Stimulated activated CD8-positive, alpha-beta memory T cell treated with anti-CD3 and anti-CD28 coated beads, Interleukin-4, amount 100 ng/mL, for 24 hours (primary cell): ENCODE results near the gene ESR2.
"Not testable (repeated sequence)": the region's sequence is repeated elsewhere in the genome, so short reads cannot be mapped to it uniquely, and the experiment has no call there.

Experiments
- DNase-seq: peaks from one replicate; pipeline ENCODE4 v3.0.0-alpha.2; 2020; ENCODE audit warnings: low read depth

The ESR2 gene

DNA sequence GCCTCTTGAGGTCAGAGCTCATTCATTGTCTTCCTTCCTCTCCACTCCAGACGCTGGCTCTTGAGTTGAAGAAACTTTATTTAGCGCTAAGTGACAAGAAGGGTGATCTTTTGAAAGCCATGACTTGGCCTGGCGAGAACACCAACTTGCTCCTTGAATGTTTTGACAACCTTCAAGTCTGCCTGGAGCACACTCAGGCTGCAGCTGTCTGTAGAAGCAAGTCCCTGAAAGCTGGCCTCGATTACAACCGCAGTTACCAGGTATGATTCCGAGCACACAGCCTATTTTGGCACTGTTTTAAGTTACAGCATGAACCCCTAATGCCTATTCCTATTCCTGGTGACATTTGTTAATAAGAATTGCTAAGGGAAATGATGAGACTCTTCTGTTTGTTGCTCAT lies 167.6 kb downstream of the ESR2 start:
- no peak for DNase-seq

DNA sequence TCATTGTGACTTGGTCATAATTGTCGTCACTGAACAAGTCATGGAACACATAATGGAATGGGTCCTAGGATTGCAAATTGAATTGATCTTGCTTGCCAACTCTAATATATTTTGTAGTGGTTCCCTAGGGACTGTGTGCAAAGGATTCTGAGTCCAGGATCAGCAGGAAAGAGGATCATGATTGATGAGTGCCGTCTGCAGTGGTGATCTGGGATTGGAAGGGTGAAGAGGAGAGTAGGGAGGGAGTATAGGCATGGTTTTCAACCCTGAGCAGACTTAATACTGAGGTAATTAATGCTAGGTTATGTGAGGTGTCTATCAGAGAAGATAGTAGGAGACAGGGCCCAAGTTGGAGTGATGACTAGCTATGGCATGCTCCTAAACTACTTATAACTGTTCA lies 168.9 kb downstream of the ESR2 start:
- DNase-seq: no peak

DNA sequence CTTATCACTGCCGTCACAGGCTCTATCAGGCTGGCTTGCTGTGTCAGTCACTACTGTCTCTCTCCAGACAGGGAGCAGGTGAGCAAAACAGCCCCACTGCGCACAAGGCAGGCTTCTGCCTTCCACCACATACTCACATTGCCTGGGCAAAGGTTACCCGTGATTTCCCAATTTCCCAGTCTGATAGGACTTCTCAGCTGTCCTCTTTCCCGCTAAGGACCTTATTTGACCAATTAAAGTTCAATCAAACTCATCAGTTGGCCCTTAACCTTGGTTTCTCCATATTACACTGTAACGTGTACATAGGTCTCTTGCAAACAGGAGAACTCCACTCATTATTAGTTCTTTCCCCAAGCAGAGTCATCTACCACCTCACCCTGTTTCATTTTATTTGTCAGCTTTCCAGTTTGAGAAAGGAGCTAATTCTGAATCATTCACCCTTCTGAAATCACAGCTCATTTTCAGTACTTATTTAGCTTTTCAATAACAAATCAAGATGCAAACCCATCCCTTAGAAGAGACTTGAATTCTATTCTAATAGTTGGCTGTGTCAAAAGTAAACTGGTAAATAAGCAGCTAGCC lies 170.8 kb downstream of the ESR2 start:
- no peak for DNase-seq

- DNase-seq: no peak
Observed at GRCh38 chr14:64119980-64120379, 174.2 kb downstream of the ESR2 start.

DNA sequence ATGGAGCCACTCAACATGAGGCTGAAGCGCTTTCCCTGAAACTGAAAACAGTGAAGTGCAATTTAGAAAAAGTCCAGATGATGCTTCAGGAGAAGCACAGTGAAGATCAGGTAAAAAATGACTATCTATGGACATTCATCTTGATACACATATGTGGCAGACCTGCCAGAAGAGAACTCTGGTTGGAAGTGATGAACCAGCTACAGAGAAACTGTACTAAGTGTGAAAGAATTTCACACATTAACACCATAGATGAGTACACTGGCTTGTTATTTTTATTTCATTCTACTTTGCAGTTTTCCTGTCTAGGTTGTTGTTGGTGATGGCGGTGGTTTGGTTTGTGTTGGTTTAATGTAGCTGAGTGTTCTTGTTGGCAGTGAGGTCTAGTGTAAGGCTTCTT lies 174.7 kb downstream of the ESR2 start:
- no peak for DNase-seq

GRCh38 chr14:64118892-64119291 lies 175.3 kb downstream of the ESR2 start:
- no peak for DNase-seq

DNA sequence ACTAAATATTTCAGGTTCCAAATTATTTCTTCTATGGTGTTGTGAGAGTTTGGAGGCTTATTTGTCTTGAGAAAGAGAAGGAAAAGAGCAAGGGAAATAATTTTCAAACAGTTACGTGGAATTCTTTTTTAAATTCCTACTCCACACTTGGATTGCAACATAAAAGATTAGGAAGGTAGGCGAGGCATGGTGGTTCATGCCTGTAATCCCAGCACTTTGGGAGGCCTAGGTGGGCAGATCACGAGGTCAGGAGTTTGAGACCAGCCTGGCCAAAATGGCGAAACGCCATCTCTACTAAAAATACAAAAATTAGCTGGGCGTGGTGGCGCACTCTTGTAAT lies 175.8 kb downstream of the ESR2 start:
- not testable (repeated sequence) for DNase-seq

DNA sequence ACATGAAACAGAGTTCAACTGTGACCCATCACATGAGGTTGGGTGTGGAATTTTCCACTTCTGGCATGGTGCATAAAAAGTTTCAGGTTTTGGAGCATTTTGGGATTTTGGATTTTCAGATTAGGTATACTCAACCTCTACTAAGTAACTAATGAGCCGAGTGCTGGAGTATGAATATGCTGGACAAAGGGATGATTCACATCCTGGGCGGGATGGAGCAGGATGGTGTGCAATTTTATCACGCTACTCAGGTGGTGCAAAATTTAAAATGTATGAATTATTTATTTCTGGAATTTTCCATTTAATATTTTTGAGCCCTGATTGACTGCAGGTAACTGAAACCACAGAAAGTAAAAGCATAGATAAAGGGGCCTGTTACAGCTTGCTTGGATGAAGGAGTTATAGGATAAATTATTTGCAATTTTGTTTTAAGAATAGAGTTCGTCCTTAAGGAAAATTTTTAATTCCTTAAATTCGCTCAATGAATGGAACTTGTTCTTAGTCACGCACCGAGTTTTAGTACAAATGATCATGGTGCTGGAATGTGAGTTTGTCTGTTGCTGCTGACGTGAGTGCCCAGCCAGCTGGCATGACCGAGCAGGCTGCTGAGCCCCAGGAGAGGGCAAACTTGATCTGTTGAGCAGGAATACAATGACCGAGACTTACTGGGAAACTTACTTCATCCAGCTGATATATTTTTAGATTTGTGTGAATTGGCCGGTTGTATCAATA lies 176.3 kb downstream of the ESR2 start:
- no peak for DNase-seq

DNA sequence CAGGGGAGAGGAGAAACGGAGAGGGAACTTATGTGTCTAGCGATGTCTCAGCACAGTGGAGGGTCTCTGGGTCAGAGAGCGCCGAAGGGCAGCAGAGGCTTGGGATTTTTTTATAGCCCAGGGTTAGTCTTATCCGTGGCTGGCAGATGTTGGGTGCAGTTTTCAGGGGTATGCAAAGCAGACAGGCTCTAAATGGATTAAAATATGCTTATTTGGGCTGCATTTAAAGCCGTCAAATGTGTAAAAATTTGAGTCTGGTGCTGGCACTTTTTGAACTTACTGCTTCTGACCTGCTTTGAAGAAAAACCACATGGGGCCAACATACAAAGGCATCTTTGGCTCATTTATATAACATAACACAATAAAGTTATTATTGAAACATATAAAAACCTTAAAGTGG lies 178.8 kb downstream of the ESR2 start:
- DNase-seq: no peak

GRCh38 chr14:64114796-64115195 lies 179.4 kb downstream of the ESR2 start:
- DNase-seq: no peak

DNA sequence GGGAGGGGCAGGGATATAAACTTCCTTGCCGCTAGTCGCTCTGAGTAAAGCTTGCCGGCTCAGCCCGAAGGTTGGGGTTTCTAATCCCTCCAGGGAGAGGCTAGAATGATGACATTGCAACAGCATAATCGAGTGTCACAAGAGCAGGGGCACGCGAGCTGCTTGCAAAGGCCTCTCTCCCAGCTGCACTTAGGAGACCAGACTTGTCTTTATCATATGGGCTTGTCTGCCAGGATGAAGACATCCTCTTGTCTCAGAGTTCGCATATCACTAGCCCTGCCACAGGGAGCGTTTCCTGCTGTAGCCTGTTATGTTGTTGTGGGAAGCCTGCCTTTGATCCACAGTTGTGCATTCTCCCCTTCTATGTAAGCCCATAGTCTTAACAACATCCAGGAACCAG lies 180.0 kb downstream of the ESR2 start:
- DNase-seq: no peak

DNA sequence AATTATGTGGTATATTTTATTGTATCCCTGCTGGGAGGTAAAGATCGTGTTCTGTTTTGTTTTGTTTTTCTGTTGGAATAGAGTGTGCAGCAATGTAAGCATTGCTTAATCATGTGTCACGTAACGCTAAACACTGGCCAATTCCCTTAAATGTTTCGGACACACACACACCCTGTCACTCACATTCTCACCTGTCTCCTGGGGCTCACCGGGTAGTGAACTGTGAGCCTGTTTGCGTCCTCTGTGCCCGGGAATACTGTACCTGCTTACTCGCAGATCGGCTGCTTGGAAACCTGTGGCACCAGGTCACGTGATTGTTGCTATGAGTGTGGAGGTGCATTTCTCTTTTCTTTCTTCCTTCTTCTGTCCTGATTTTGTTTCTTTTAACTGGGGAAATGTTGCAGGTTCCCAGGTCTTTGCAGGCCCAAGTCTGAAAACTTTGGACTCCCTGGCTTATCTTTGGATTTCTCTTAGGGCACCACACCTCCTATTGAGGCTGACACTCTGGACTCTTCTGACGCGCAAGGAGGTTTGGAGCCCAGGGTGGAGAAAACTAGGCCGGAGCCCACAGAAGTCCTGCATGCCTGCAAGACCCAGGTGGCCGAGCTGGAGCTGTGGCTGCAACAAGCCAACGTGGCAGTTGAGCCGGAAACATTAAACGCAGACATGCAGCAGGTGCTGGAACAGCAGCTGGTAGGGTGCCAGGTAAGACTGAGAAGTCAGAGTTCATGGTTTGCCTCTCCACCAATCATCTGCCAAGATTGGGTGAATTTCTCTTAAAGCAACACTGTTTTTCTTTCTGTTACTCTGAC lies 181.1 kb downstream of the ESR2 start:
- DNase-seq: no peak

DNA sequence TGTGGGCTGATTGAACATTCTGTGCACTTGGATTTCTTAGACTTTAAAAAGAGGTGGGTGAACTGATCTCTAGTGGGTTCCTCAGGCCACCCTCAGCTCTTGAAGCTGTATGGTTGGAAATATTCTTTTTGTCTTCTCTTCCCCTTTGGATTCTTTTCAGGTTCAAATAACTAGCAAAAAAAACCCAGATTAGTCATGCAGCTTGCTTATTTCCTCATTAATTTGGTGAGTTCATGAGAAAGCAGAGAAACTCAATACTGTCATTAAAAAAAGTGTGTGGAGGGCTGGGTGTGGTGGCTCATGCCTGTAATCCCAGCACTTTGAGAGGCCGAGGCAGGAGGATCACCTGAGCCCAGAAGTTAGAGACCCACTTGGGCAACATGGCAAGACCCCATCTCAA lies 183.4 kb downstream of the ESR2 start:
- DNase-seq: no peak

GRCh38 chr14:64109819-64110554 lies 184.2 kb downstream of the ESR2 start:
- DNase-seq: no peak

DNA sequence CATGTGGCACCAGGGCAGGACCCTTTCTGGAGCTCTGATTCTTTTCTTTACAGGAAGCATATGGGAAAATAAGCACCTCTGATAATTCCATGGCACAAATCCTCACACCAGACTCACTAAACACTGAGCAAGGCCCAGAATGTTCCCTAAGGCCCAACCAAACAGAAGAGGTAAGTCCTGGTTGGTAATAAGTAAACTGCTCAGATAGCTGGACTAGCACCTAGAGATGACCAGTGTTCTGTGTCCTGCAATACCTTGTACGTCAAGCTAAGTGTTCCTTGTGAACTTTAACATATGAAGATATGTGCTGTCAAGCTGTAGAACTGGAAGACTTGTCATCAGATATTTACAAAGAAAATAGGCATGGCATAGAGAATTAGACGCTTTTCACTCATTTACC lies 186.7 kb downstream of the ESR2 start:
- no peak for DNase-seq

GRCh38 chr14:64098120-64098519 lies 196.1 kb downstream of the ESR2 start:
- DNase-seq: no peak

DNA sequence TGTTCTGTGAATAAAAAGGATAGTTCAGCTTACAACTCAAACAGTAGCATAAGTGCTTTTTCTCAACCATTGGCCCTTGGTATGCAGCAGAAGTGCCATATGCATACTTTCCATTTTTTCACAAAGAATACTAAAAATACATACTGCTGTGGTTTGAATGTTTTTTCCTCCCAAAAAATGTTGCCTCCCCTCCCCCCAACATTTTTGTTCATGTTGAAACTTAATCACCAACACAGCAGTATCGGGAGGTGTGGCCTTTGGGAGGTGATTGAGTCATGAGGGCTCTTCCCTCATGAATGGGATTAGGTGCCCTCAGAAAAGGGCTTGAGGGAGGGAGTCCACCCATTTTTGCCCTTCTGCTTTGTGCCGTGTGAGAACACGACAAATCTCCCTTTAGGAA lies 198.6 kb downstream of the ESR2 start:
- no peak for DNase-seq

DNA sequence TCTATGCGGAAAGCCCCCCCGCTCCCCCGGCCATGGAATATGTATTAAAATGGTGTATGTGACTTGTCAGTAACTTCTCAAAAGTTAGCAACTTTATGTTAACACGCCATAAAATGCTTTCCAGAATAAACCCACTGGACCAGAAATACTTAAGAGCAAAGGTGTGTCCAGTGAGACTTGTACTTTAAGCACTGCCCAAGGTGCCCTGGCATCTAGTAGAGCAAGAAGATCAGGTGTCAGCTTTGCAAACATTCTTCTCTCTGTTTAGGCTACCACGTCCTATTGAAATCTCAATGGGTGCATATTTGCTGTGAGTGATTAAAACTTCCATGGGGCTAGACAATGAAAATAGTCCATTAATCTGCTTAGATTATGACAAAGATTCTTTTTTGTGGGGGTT lies 201.2 kb downstream of the ESR2 start:
- DNase-seq: no peak

DNA sequence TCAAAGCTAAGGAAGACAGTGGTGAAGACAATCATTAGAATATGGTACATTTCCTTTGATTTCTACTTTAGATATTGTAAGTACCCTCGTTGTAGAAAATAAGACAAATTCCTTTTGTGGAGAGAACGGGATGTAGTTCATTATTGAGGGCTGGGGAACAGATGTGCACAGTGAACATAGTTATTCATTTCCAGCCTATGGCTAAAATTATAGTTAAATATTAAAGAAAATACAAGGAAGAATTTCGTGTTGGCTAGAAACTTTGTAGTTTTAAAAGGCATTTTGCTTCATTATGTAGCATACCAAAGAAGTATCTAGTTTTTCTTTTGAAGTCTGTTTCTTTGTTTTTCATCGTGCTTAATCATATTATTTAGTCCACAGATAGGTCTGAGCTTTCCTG lies 201.8 kb downstream of the ESR2 start:
- DNase-seq: no peak

GRCh38 chr14:64091217-64091616 lies 203.0 kb downstream of the ESR2 start:
- no peak for DNase-seq

DNA sequence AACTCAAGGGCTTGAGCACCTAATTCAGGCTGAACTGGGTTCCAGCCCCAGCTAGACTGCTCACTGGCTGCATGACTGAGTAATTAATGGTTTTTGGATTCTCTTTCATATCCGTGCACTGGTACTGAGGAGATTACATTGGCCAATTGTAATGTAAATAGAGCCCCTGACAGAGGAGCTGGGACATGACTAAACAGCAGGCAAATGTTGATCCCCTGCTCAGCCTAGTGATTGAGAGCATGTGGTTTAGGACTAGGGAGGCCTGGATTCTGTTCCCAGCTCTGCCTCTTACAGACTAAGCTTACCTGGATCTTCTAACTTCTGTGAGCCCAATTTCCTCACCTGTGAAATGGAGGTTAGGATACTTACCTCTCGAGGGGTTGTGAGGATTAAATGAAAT lies 204.3 kb downstream of the ESR2 start:
- DNase-seq: no peak

DNA sequence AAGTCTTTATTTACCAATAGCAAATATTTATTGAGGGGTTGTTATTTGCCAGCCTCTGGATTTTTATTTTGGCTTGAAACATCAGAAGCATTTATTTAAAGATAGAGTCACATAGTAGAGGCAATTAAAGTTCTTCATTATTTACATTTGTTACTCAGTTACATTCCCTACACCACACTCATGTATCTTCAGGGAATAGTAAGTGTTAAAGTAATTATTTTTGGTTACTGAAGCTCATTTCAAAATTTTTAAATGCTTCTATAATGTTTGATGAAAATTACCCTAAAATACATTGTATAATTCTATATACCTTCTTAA lies 205.6 kb downstream of the ESR2 start:
- no peak for DNase-seq

- no peak for DNase-seq
Observed at GRCh38 chr14:64082837-64083236, 211.3 kb downstream of the ESR2 start.
